NOMO-1 treated with dmso at 0.1 percent for 144 hours (cell line): ENCODE measurements around the gene CDX2.
A peak's percentile ranks its signal among the peaks of the same experiment; 100 is the strongest.

ENCODE experiments used
- DNase-seq: peaks from one replicate; lab custom pipeline; 2025; ENCODE audit not compliant: unreplicated experiment; lab: John Stamatoyannopoulos, UW

Gene CDX2

GRCh38 chr13:27979001-27979643 is 10.0 kb upstream of the CDX2 start:
- DNase-seq = no peak

- DNase-seq = no peak
These were observed 9.3 kb upstream of the CDX2 start for GRCh38 chr13:27978301-27978968.

- DNase-seq = no peak
These were observed 8.6 kb upstream of the CDX2 start for GRCh38 chr13:27977476-27978300.

- no peak for DNase-seq
These were observed 7.4 kb upstream of the CDX2 start for GRCh38 chr13:27976362-27977091.

- no peak for DNase-seq
These were observed 6.6 kb upstream of the CDX2 start for GRCh38 chr13:27975564-27976361.

- no peak for DNase-seq
These were observed 5.0 kb upstream of the CDX2 start for GRCh38 chr13:27973961-27974662.

- DNase-seq = no peak
These were observed 4.2 kb upstream of the CDX2 start for GRCh38 chr13:27973291-27973690.

GRCh38 chr13:27972478-27972820 is 3.3 kb upstream of the CDX2 start:
- no peak for DNase-seq

- DNase-seq = no peak
These were observed 2.8 kb upstream of the CDX2 start for GRCh38 chr13:27971776-27972477.

GRCh38 chr13:27971236-27971645 is 2.1 kb upstream of the CDX2 start:
- DNase-seq = no peak

GRCh38 chr13:27970382-27971235 is 1.5 kb upstream of the CDX2 start:
- DNase-seq = no peak

GRCh38 chr13:27969866-27970229 is 733 bp upstream of the CDX2 start:
- DNase-seq = no peak

GRCh38 chr13:27968316-27969081 is 616 bp downstream of the CDX2 start:
- DNase-seq = no peak

- DNase-seq = no peak
These were observed 1.3 kb downstream of the CDX2 start for GRCh38 chr13:27967736-27968315.

GRCh38 chr13:27967203-27967735 is 1.8 kb downstream of the CDX2 start:
- DNase-seq = peak; percentile 49

- DNase-seq = no peak
These were observed 2.4 kb downstream of the CDX2 start for GRCh38 chr13:27966641-27967202.
